Spleen (tissue), 7 donors: ENCODE data around the gene ADARB2.

Experiments used
- CTCF ChIP-seq, 11 experiments: fragments of 200-600 bp in 7 of 11; fragments of 450-650 bp in 4 of 11; sonication (generic) in 4 of 11; IDR thresholded peaks in 8 of 11; conservative IDR thresholded peaks in 3 of 11; 1 replicate in 7 of 11; 2 replicates in 4 of 11; pipeline versions ENCODE4 v1.4.0 to v1.8.0; 2016 to 2021; ENCODE audit warnings: antibody characterized with exemption in 11 of 11, inconsistent platforms in 4 of 11, mild to moderate bottlenecking in 1 of 11
- POLR2A ChIP-seq, 3 donors: fragments of 450-650 bp; IDR thresholded peaks; one replicate each; pipeline ENCODE4 v1.5.1; 2017; ENCODE audit warnings: antibody characterized with exemption in 3 of 3, mild to moderate bottlenecking in 1 of 3
- POLR2AphosphoS5 ChIP-seq, 3 donors: sonication (generic); formaldehyde crosslinking; IDR thresholded peaks; one replicate each; pipeline ENCODE4 v1.5.1; 2017; ENCODE audit warnings: antibody characterized with exemption in 3 of 3
- donor health status: DM: no; HTN: no; CAD: no; lungs with moderate emphysema.
- donor health status: DM: no; HTN: no; CAD: no.
- donor health status: DM: no; HTN: no; CAD: no.

DNA sequence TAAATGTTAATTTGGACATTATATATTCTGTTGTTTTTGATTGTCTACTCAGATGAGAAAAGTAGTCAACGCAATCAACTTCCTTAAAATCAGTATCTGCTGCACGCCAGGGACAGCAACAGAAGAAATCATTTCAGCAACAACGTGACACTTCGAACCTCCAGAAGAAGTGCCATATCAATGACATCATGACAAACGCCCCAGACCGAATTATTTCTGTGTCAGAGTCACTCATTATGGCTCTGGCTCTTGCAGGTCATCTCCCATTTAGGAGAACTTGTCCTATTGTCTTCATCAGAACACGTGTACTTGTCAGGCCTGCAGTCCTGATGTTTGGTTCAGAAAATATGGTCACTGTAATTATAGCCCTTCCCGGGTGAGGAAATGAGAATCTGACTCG, 276.3 kb downstream of the ADARB2 start:
- TF ChIP-seq CTCF (IDR thresholded peaks at IDR 0.05 in 8 of 11, conservative IDR thresholded peaks at IDR 0.05 in 3 of 11) (no peak), POLR2AphosphoS5 (IDR thresholded peaks at IDR 0.05) (no peak), POLR2A (IDR thresholded peaks at IDR 0.05) (no peak)
